IMR-90 (cell line): Measurements from ENCODE around the gene HEPACAM. TPM values are rescaled to one million over a fixed set of nuclear protein-coding genes. Genes with fewer than 3 reads are reported as not detected.

ENCODE experiments used
- ATAC-seq: fragments of 200-7000 bp; cut with Tn5 transposase; 2 replicates; pipeline ENCODE4 v1.9.1; 2020; ENCODE audit warnings: low read depth, mild to moderate bottlenecking, moderate library complexity
- BruUV-seq: library from RNA; stranded (reverse); fragments of 400-500 nt; replicated peaks from 2 replicates; lab custom pipeline; 2021; lab: Mats Ljungman, UMichigan
- CTCF ChIA-PET: fragments of 300-600 bp; formaldehyde crosslinking; extraction: SDS; loops from one replicate; lab custom pipeline; 2021; ENCODE audit warnings: antibody characterized with exemption; lab: Yijun Ruan, JAX
- POLR2A ChIA-PET: fragments of 300-600 bp; sonication (Branson Sonifier 250); formaldehyde crosslinking; loops from one replicate; lab custom pipeline; 2022; ENCODE audit warnings: antibody characterized with exemption; ENCODE audit not compliant: unreplicated experiment; lab: Charles Lee
- DNase-seq: peaks from one replicate; pipeline ENCODE4 v3.0.0; 2013
- H2AFZ ChIP-seq: replicated peaks from 2 replicates; pipeline ENCODE3; 2013; ENCODE audit warnings: low read length, mild to moderate bottlenecking; ENCODE audit not compliant: poor library complexity
- H2AK5ac ChIP-seq: 2 replicates; pipeline ENCODE4 v1.6.1; 2013; ENCODE audit warnings: low read depth, low read length, inconsistent platforms
- H2AK9ac ChIP-seq: replicated peaks from 2 replicates; pipeline ENCODE3; 2013; ENCODE audit warnings: mild to moderate bottlenecking, low read depth, low read length, moderate library complexity; ENCODE audit not compliant: poor library complexity
- H2BK120ac ChIP-seq: 2 replicates; pipeline ENCODE4 v1.6.1; 2013; ENCODE audit warnings: low read depth, low read length, inconsistent platforms
- H2BK15ac ChIP-seq: 3 replicates; pipeline ENCODE4 v1.6.1; 2013; ENCODE audit warnings: low read depth, low read length, inconsistent platforms
- H2BK20ac ChIP-seq: 2 replicates; pipeline ENCODE4 v1.6.1; 2013; ENCODE audit warnings: low read depth, mild to moderate bottlenecking, inconsistent platforms, low read length, moderate library complexity
- H2BK5ac ChIP-seq: 2 replicates; pipeline ENCODE4 v1.6.1; 2013; ENCODE audit warnings: mild to moderate bottlenecking, low read depth, low read length, inconsistent platforms; ENCODE audit not compliant: poor library complexity, severe bottlenecking
- H3K14ac ChIP-seq: replicated peaks from 2 replicates; pipeline ENCODE4 v1.6.1; 2013; ENCODE audit warnings: low read depth, low read length, inconsistent platforms
- H3K18ac ChIP-seq: 2 replicates; pipeline ENCODE4 v1.6.1; 2013; ENCODE audit warnings: low read depth, low read length, control low read depth
- H3K23ac ChIP-seq: 2 replicates; pipeline ENCODE4 v1.6.1; 2013; ENCODE audit warnings: low read depth, low read length, inconsistent platforms
- H3K27ac ChIP-seq: 2 replicates; pipeline ENCODE4 v1.5.1; 2013; ENCODE audit warnings: mild to moderate bottlenecking, control low read depth, low read length; ENCODE audit not compliant: insufficient read depth
- H3K27me3 ChIP-seq: 2 replicates; pipeline ENCODE4 v1.6.1; 2013; ENCODE audit warnings: low read length; ENCODE audit not compliant: control insufficient read depth, insufficient read depth
- H3K36me3 ChIP-seq: 2 replicates; pipeline ENCODE4 v1.6.1; 2013; ENCODE audit warnings: low read length, mixed read lengths; ENCODE audit not compliant: control insufficient read depth, insufficient read depth
- H3K4ac ChIP-seq: 2 replicates; pipeline ENCODE4 v1.6.1; 2013; ENCODE audit warnings: low read depth, low read length, inconsistent platforms
- H3K4me1 ChIP-seq: 2 replicates; pipeline ENCODE4 v1.6.1; 2013; ENCODE audit warnings: low read length, mixed read lengths; ENCODE audit not compliant: control insufficient read depth, insufficient read depth
- H3K4me2 ChIP-seq: 2 replicates; pipeline ENCODE4 v1.6.1; 2013; ENCODE audit warnings: low read depth, mild to moderate bottlenecking, control low read depth, low read length, moderate library complexity
- H3K4me3 ChIP-seq: 2 replicates; pipeline ENCODE4 v1.5.1; 2013; ENCODE audit warnings: low read depth, mild to moderate bottlenecking, control low read depth, low read length, moderate library complexity; ENCODE audit not compliant: insufficient read depth
- H3K56ac ChIP-seq: 2 replicates; pipeline ENCODE4 v1.6.1; 2013; ENCODE audit warnings: low read length, inconsistent platforms; ENCODE audit not compliant: insufficient read depth; ENCODE audit errors: extremely low read depth
- H3K79me1 ChIP-seq, 2 experiments: 2 replicates each; pipeline ENCODE4 v1.6.1; 2013; ENCODE audit warnings: low read length in 2 of 2, inconsistent platforms in 1 of 2, low read depth in 1 of 2
- H3K9ac ChIP-seq: 2 replicates; pipeline ENCODE4 v1.6.1; 2013; ENCODE audit warnings: low read depth, low read length, control low read depth
- H3K9me1 ChIP-seq: 2 replicates; pipeline ENCODE4 v1.6.1; 2013; ENCODE audit warnings: low read length, inconsistent platforms; ENCODE audit not compliant: insufficient read depth
- H3K9me3 ChIP-seq: 2 replicates; pipeline ENCODE4 v1.6.1; 2013; ENCODE audit warnings: low read length; ENCODE audit not compliant: control insufficient read depth, insufficient read depth
- H4K20me1 ChIP-seq: 2 replicates; pipeline ENCODE4 v1.6.1; 2013; ENCODE audit warnings: low read length, inconsistent platforms; ENCODE audit not compliant: insufficient read depth
- H4K5ac ChIP-seq: 2 replicates; pipeline ENCODE4 v1.6.1; 2013; ENCODE audit warnings: mild to moderate bottlenecking, low read depth, low read length, control low read depth
- H4K8ac ChIP-seq, 2 experiments: 2 replicates each; pipeline ENCODE4 v1.6.1; 2013; ENCODE audit warnings: low read depth in 2 of 2, low read length in 2 of 2, control low read depth in 1 of 2, inconsistent platforms in 1 of 2
- H4K91ac ChIP-seq: 2 replicates; pipeline ENCODE4 v1.6.1; 2013; ENCODE audit warnings: low read depth, low read length, inconsistent platforms; ENCODE audit not compliant: insufficient read depth
- CEBPB ChIP-seq: IDR thresholded peaks from 2 replicates; pipeline ENCODE4 v1.6.1; 2012; ENCODE audit warnings: low read depth, low read length, improper control_type of control experiment
- NFE2L2 ChIP-seq: fragments of 150-350 bp; IDR thresholded peaks from 2 replicates; pipeline ENCODE4 v1.6.1; 2016; ENCODE audit warnings: low read depth, mild to moderate bottlenecking, low read length
- POLR2A ChIP-seq: IDR thresholded peaks from 2 replicates; pipeline ENCODE4 v1.6.1; 2012; ENCODE audit warnings: mild to moderate bottlenecking, low read depth, low read length
- RAD21 ChIP-seq: IDR thresholded peaks from 2 replicates; pipeline ENCODE4 v1.6.1; 2012; ENCODE audit warnings: low read length, improper control_type of control experiment
- USF2 ChIP-seq: fragments of 150-350 bp; IDR thresholded peaks from 2 replicates; pipeline ENCODE4 v1.6.1; 2017; ENCODE audit warnings: mild to moderate bottlenecking, antibody characterized with exemption, low read length, low read depth
- WGBS, 2 experiments: methylation state at CpG; one replicate each; pipeline versions ENCODE4 v1.1.5 to v1.1.7; 2013; ENCODE audit warnings: missing lambda C conversion rate in 2 of 2; ENCODE audit not compliant: insufficient read length in 1 of 2; ENCODE audit errors: extremely low coverage in 2 of 2; 5-methylcytosine and 5-hydroxymethylcytosine counted together
- dilution Hi-C: fragments of 300-500 bp; cut with HindIII; formaldehyde crosslinking; loops from one replicate; pipeline ENCODE4 v1.14.3; 2018; ENCODE audit warnings: low sequenced_read_pairs; ENCODE audit not compliant: unreplicated experiment
- in situ Hi-C: fragments of 300-500 bp; cut with MboI; formaldehyde crosslinking; loops from 3 replicates; pipeline ENCODE4 v1.14.3; 2019; ENCODE audit warnings: low sequenced_read_pairs, inconsistent platforms, mixed read lengths
- intact Hi-C: fragments of 100-400 bp; cut with micrococcal nuclease; formaldehyde crosslinking; loops from 2 replicates; pipeline ENCODE4 v1.10.0; 2022
- polyA plus RNA-seq, 3 experiments: library from polyadenylated mRNA; depleted of rRNA; stranded (reverse); fragments of >200 nt; gene quantifications; 2 replicates each; pipeline ENCODE4 v1.2.3, GENCODE V29; 2012; ENCODE audit warnings: low replicate concordance in 1 of 3
- total RNA-seq: library from RNA; depleted of rRNA; stranded (reverse); fragments of >200 nt; gene quantifications from 2 replicates; pipeline ENCODE4 v1.2.3, GENCODE V29; 2012

HEPACAM gene
- total and polyA plus RNA-seq, 2 of the 4 experiments (the other 2 are of a cell fraction) = 0.09 to 0.18 TPM

GRCh38 chr11:124953753-124954589 is 18.1 kb upstream of the HEPACAM start, which contains the start of gene CCDC15 (continued):
- peak; percentile 5; the same call in 1 of the 2 replicates for TF ChIP-seq RAD21
- TF ChIP-seq USF2 = peak; percentile 69; the same call in 1 of the 2 replicates
- peak; percentile 90 for TF ChIP-seq POLR2A

GRCh38 chr11:124951341-124951740 is 15.5 kb upstream of the HEPACAM start:
- H2BK15ac ChIP-seq = no peak overlapping the region
- no peak overlapping the region for H4K91ac ChIP-seq
- DNase-seq (no peak), ATAC-seq (no peak)
- H4K20me1 ChIP-seq = no peaks in the 10 kb centered on the region
- H2AK5ac ChIP-seq = no peak overlapping the region
- CTCF ChIA-PET = no interaction called here
- no peak overlapping the region for H4K8ac ChIP-seq
- no peak overlapping the region for H3K4ac ChIP-seq
- no peaks in the 10 kb centered on the region for H3K9me1 ChIP-seq
- H3K4me1 ChIP-seq = peaks cover 4% of the 10 kb centered on the region; the same call in 1 of the 2 replicates
- dilution Hi-C loops (no loop called here), in situ Hi-C loops (loop anchor here (5.0 kb wide), 1 partner anchor 74 kb away; no protein-coding TSS in a partner anchor), intact Hi-C loops (loop anchor here (5.0 kb wide), 1 partner anchor 309 kb away; no protein-coding TSS in a partner anchor)
- H2BK5ac ChIP-seq = no peak overlapping the region
- H2BK20ac ChIP-seq = no peak overlapping the region
- no peaks in the 10 kb centered on the region for H3K36me3 ChIP-seq
- H3K14ac ChIP-seq = no peak overlapping the region
- no peak overlapping the region for H3K23ac ChIP-seq
- H2AK9ac ChIP-seq = no peak overlapping the region
- H3K79me1 ChIP-seq = peaks cover 0 to 8% of the 10 kb centered on the region in 2 experiments; a peak in 2 of 4 replicates
- H3K56ac ChIP-seq = no peak overlapping the region
- TF ChIP-seq RAD21 = no peak
- TF ChIP-seq CEBPB = no peak
- no peak for TF ChIP-seq NFE2L2
- H2AFZ ChIP-seq = no peak overlapping the region
- no peaks in the 10 kb centered on the region for H3K27me3 ChIP-seq
- no peak overlapping the region for H3K18ac ChIP-seq
- POLR2A ChIA-PET = no interaction called here
- no peak overlapping the region for H3K4me3 ChIP-seq
- H4K5ac ChIP-seq = no peak overlapping the region
- no peak overlapping the region for H2BK120ac ChIP-seq
- BruUV-seq = no TSS peak
- no peaks in the 10 kb centered on the region for H3K9me3 ChIP-seq
- no peak overlapping the region for H3K9ac ChIP-seq
- H3K27ac ChIP-seq = no peak overlapping the region
- WGBS, 2 experiments = no CpG with 5 or more reads among the region's 3 CpGs
- no peak overlapping the region for H3K4me2 ChIP-seq
